T1000 (cell line): ENCODE data around the gene IQGAP2.
A peak's percentile ranks its signal among the peaks of the same experiment; 100 is the strongest.

Experiments
- DNase-seq: peaks from one replicate; lab custom pipeline; 2025; ENCODE audit warnings: mixed read lengths; lab: John Stamatoyannopoulos, UW

IQGAP2 gene

GRCh38 chr5:76607353-76607871, 204.3 kb downstream of the IQGAP2 start:
- no peak for DNase-seq

GRCh38 chr5:76608833-76609232, 205.7 kb downstream of the IQGAP2 start:
- no peak for DNase-seq

GRCh38 chr5:76610196-76610595, 207.1 kb downstream of the IQGAP2 start:
- no peak for DNase-seq

- no peak for DNase-seq
Observed at GRCh38 chr5:76612942-76613341, 209.9 kb downstream of the IQGAP2 start.

GRCh38 chr5:76615759-76616158, 212.7 kb downstream of the IQGAP2 start:
- no peak for DNase-seq

- no peak for DNase-seq
Observed at GRCh38 chr5:76616206-76616605, 213.1 kb downstream of the IQGAP2 start.

- DNase-seq = no peak
Observed at GRCh38 chr5:76617229-76617628, 214.1 kb downstream of the IQGAP2 start.

- no peak for DNase-seq
Observed at GRCh38 chr5:76617675-76618074, 214.6 kb downstream of the IQGAP2 start.

GRCh38 chr5:76620166-76620565, 217.1 kb downstream of the IQGAP2 start:
- no peak for DNase-seq

- DNase-seq = no peak
Observed at GRCh38 chr5:76622076-76622475, 219.0 kb downstream of the IQGAP2 start.

- no peak for DNase-seq
Observed at GRCh38 chr5:76622973-76623596, 220.0 kb downstream of the IQGAP2 start, which contains the start of gene F2RL2. Gene F2RL2 (minus strand): TSS chr5:76623403. CDS start chr5:76623230, 173 bp downstream.

GRCh38 chr5:76625087-76625815, 222.2 kb downstream of the IQGAP2 start:
- DNase-seq = no peak

GRCh38 chr5:76626738-76627137, 223.7 kb downstream of the IQGAP2 start:
- no peak for DNase-seq

GRCh38 chr5:76634661-76635060, 231.6 kb downstream of the IQGAP2 start:
- no peak for DNase-seq

GRCh38 chr5:76637490-76637889, 234.4 kb downstream of the IQGAP2 start:
- DNase-seq = no peak

GRCh38 chr5:76638479-76638878, 235.4 kb downstream of the IQGAP2 start:
- DNase-seq = no peak

- peak; percentile 5 for DNase-seq
Observed at GRCh38 chr5:76641514-76642120, 238.5 kb downstream of the IQGAP2 start.

- no peak for DNase-seq
Observed at GRCh38 chr5:76642390-76643040, 239.4 kb downstream of the IQGAP2 start.

- no peak for DNase-seq
Observed at GRCh38 chr5:76643371-76643770, 240.3 kb downstream of the IQGAP2 start.

GRCh38 chr5:76649140-76649539, 246.1 kb downstream of the IQGAP2 start:
- no peak for DNase-seq

GRCh38 chr5:76652809-76653414, 249.8 kb downstream of the IQGAP2 start:
- no peak for DNase-seq

GRCh38 chr5:76657091-76657490, 254.0 kb downstream of the IQGAP2 start:
- no peak for DNase-seq
